ENCODE measurements around the gene HS1BP3. TPM values are rescaled to one million over a fixed set of nuclear protein-coding genes. Genes with fewer than 3 reads are reported as not detected.
A peak's percentile ranks its signal among the peaks of the same experiment; 100 is the strongest.

Gene HS1BP3
- total and polyA plus RNA-seq, 2 of the 13 experiments (the other 11 are each of a cell fraction or from before 2014, with no cell fraction given), result 15.2 to 22.0 TPM

DNA sequence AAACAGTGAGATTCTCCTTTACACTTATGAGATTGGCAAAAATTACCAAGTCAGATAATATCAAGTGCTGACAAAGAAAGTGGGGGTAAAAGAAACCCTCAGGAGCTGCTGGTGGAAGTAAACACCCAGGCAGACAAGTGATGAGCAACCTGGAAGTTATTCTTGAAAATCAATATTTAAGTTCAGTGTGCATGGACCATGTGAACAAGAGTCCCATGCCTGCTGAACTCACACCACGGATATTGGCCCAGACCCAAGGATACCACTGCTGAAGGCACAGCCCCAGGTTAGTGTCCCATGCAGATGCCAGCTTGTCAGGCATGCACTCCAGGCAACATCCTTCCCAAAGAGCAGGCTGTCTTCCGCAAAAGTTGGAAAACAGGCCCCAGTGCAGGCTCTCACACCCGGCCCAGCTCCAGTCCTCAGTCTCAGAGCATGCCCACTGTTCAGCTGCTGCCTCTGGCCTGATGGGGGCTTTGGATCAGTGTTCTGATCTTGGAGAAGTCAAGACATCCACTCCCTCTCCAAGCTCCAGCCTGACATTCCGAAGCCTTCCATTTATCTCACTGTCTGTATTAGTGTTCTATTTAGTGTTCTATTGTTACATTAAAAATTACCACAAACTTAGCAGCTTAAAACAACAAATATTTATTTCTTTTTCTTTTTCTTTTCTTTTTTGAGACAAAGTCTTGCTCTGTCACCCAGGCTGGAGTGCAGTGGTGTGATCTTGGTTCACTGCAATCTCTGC lies 70.0 kb downstream of the HS1BP3 start (continued):
- peak; percentile 96 for TF ChIP-seq ATF3 (CRISPR knock-in tag; IDR thresholded peaks at IDR 0.05)
- TF ChIP-seq, protein P1, sequence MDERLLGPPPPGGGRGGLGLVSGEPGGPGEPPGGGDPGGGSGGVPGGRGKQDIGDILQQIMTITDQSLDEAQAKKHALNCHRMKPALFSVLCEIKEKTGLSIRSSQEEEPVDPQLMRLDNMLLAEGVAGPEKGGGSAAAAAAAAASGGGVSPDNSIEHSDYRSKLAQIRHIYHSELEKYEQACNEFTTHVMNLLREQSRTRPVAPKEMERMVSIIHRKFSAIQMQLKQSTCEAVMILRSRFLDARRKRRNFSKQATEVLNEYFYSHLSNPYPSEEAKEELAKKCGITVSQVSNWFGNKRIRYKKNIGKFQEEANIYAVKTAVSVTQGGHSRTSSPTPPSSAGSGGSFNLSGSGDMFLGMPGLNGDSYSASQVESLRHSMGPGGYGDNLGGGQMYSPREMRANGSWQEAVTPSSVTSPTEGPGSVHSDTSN (CRISPR knock-in tag; IDR thresholded peaks at IDR 0.05), result no peak
- no peak for TF ChIP-seq TCF12 (IDR thresholded peaks at IDR 0.05)
- peak; percentile 86; the same call in 1 of the 2 replicates for TF ChIP-seq TCF12 (CRISPR knock-in tag; IDR thresholded peaks at IDR 0.05)
- no peak for TF ChIP-seq MBNL3 (CRISPR knock-in tag; conservative IDR thresholded peaks at IDR 0.05)
- TF ChIP-seq HNF4G (IDR thresholded peaks at IDR 0.05; ENCODE audit: borderline replicate concordance, low read depth, low read length), result peak; percentile 88
- peak; percentile 78; the same call in 1 of the 2 replicates for TF ChIP-seq HNF4G (CRISPR knock-in tag; IDR thresholded peaks at IDR 0.05; ENCODE audit: borderline replicate concordance, low read depth)
- peak; percentile 86; the same call in 1 of the 2 replicates for TF ChIP-seq ZNF510 (CRISPR knock-in tag; IDR thresholded peaks at IDR 0.05; ENCODE audit: low read depth)
- no peak for TF ChIP-seq TIGD3 (CRISPR knock-in tag; IDR thresholded peaks at IDR 0.05; ENCODE audit: borderline replicate concordance)
- no peak for TF ChIP-seq CC2D1A (CRISPR knock-in tag; IDR thresholded peaks at IDR 0.05)
- no peak for TF ChIP-seq NRL (CRISPR knock-in tag; IDR thresholded peaks at IDR 0.05; ENCODE audit: borderline replicate concordance)
- peak; percentile 88 for TF ChIP-seq POGZ (CRISPR knock-in tag; IDR thresholded peaks at IDR 0.05)
- TF ChIP-seq GFI1 (CRISPR knock-in tag; IDR thresholded peaks at IDR 0.05; ENCODE audit: borderline replicate concordance), result peak; percentile 81
- 0 out of 2 replicates have a peak, but pooled peaks have one; percentile 29 for TF ChIP-seq BORCS8-MEF2B (CRISPR knock-in tag; IDR thresholded peaks at IDR 0.05)
- peak; percentile 32 to 77; a peak in 2 of 4 replicates for TF ChIP-seq NR2F1 (CRISPR knock-in tag; IDR thresholded peaks at IDR 0.05)
- TF ChIP-seq MXI1 (IDR thresholded peaks at IDR 0.05; ENCODE audit: borderline replicate concordance, low read depth, low read length), result peak; percentile 87; the same call in 1 of the 3 replicates
- TF ChIP-seq ZNF451 (CRISPR knock-in tag; IDR thresholded peaks at IDR 0.05), result 0 out of 2 replicates have a peak, but pooled peaks have one; percentile 32
- peak; percentile 55; the same call in 1 of the 2 replicates for TF ChIP-seq ZFP1 (CRISPR knock-in tag; IDR thresholded peaks at IDR 0.05)
- TF ChIP-seq PRDM4 (CRISPR knock-in tag; IDR thresholded peaks at IDR 0.05; ENCODE audit: borderline replicate concordance), result peak; percentile 99
- 0 out of 4 replicates have a peak, but pooled peaks of 1 of the 2 experiments have one; percentile 24 for TF ChIP-seq POLR2A (IDR thresholded peaks at IDR 0.05; ENCODE audit: insufficient read depth in 1 of 2, low read depth in 2 of 2, low read length in 2 of 2)
- no peak for TF ChIP-seq ZKSCAN1 (IDR thresholded peaks at IDR 0.05; ENCODE audit: low read length)
- 0 out of 2 replicates have a peak, but pooled peaks have one; percentile 22 for TF ChIP-seq TAF1 (CRISPR knock-in tag; IDR thresholded peaks at IDR 0.05)

Data from HepG2 (cell line).